KBM-7 (cell line): Measurements from ENCODE around the gene AFAP1L2.
A peak's percentile ranks its signal among the peaks of the same experiment; 100 is the strongest.
"Not testable (repeated sequence)": the region's sequence is repeated elsewhere in the genome, so short reads cannot be mapped to it uniquely, and the experiment has no call there.

ENCODE experiments used
- DNase-seq: peaks from one replicate; pipeline ENCODE4 v3.0.0-alpha.2; 2015
- in situ Hi-C: fragments of 300-500 bp; cut with MboI; formaldehyde crosslinking; loops from 2 replicates; pipeline ENCODE4 v1.14.3; 2020; ENCODE audit warnings: low sequenced_read_pairs, low pct_unique_long_range_greater_than_20kb, mixed read lengths

Gene AFAP1L2

GRCh38 chr10:114345701-114346100, 58.6 kb downstream of the AFAP1L2 start:
- in situ Hi-C loops: no loop called here
- DNase-seq: no peak

DNA sequence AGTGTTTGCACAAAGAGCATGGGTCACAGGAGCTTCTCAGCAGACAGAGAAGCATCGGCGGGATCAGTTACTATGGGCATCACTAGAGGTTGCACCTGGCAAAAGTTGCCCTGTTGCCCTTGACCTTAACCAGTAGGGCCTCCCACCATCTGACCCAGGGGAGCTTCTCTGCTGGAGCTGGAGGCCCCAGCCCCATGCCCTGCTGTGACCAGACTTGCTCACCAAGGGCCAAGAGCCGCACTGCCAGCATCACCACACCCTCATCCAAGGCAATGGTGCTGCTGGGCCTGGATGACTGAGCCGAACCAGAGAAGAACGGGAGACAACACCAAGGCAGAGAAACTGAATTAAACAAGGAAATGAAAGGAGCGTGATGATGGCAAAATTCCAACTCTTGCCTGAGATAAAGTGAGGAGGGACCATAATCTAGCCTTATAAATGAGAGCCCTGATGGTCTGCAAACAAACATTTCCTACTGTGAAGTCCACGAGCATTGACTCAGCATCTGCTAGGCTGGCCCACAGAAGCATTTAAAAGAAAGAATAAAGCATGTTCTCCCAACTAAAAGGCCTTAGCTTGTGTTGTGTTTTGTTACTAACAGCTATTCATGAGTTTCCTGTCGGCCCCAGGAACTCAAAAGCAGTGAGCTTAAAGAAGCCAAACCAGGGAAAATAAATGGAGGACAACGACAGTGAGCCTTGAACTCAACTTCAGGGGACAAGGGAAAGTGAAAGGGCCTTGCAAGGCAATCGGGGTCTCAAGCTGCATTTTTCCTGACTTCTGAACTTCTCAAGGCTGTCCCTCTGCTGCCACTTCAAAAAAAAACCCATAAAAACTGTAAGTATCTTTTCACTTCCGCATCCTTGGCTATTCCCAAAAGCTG, 60.4 kb downstream of the AFAP1L2 start:
- DNase-seq: no peak
- in situ Hi-C loops: no loop called here

DNA sequence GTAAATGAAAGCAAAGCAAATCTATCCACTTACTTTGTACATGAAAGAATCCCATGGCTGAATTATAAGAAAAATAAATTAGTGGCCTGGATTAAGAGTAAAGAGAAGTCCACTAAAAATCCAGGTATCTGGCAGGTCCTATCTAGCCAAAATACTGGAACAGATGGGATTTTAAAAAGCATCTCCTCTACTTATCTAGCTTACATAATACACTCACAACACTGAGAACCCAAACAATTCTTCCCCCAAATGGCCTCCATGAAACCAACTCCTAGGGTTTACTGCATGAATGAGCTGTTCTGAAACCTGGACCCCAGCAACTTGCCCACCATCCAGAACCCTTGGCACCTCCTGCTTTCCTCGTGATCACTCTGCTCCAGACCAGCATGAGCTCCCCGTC, 61.3 kb downstream of the AFAP1L2 start:
- in situ Hi-C loops: no loop called here
- DNase-seq: no peak

DNA sequence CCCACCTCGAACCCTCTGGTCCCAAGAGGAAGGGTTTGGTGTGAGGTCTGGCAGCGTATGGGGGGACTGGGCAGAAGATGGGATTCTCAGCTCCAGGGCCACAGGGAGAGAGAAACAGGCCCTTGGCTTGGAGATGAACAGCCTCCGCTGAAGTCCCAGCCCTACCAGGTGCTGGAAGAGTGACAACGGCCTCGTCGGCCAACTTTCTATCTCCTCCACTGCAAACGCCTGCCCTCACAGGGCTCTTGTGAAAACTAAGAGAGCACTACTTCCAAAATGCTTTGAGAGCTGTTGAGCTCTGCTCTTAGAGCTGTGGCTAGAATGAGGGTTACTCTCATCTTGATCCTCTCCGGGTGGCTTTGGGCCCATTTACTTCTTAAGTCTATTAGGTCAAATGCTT, 63.5 kb downstream of the AFAP1L2 start:
- DNase-seq: no peak
- in situ Hi-C loops: no loop called here

DNA sequence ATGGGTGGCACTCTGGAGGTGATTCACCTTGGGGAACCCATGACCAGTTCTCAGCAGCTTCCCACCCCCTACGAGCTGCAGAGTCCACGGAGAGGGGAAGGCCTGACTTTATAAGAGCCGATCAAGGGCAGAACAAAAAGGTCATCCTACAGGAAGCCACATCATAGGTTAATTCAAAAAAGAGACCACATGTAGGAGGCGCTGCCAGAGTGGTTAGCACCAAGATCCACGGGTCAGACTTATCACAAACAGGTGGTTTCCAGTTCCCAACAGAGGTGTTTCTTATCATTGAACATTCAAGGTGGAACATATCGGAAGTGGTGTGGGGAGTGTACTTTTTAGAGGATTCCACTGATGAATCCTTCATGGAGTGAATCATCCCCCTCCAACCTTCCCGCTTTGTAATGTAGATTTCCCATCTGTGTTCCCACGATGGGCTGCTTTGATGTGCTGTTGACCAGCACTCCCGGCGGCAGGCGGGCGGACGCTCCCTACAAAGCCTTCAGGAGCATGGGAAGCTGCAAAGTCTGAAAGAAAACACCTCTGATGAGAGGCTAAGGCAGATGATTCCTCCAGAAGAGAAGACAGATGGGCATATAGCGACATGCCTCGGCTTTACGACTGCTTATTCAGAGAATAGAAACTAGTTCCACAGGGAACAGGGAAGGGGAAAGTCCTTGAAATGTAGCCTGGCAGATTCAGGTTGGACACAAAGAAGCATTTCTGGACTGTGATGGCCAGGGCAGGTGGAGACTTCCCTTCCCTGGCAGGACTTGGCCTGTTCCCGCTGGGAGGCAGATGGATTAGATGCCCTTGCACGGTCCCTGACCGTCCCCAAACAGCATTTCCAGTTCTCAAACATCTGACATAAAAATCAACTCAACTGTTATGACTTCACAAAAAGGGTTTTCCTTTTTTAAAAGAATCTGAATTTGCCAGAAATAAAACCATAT, 66.5 kb downstream of the AFAP1L2 start:
- DNase-seq: no peak
- in situ Hi-C loops: no loop called here

DNA sequence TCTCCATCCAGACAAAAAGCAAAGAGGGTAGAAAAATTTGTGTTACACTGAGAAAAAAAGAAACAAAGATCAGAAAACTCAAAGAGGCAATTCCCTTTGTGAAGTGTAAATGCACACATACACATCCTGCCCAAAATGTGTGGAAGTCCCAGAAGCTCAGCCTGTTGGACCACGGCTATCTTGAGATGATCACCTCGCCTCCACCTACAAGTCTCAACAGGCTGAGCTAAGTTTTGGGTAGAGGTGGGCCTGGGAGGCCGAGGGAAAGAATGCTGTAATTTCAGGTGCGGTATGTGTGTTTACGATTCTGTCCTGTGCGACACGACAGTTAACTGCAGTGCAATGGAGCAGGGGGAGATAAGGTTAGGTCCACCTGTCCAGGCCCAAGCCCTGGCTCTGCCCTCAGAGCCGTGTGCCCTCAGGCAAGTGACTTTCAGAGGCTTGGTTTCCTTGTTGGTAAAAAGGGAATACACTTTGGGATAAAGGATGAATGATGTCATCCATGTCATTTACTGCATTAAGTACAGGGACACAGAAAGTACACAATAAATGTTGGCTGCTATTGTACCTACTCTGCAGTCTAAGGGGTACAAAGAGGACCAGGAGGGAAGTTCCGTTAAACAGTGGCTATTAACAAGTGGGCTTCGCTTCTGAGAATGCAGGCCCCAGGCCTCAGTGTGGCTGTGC, 67.3 kb downstream of the AFAP1L2 start:
- no peak for DNase-seq
- in situ Hi-C loops: no loop called here

- peak; percentile 13 for DNase-seq
- in situ Hi-C loops: no loop called here
Observed at GRCh38 chr10:114335614-114336013, 68.7 kb downstream of the AFAP1L2 start.

DNA sequence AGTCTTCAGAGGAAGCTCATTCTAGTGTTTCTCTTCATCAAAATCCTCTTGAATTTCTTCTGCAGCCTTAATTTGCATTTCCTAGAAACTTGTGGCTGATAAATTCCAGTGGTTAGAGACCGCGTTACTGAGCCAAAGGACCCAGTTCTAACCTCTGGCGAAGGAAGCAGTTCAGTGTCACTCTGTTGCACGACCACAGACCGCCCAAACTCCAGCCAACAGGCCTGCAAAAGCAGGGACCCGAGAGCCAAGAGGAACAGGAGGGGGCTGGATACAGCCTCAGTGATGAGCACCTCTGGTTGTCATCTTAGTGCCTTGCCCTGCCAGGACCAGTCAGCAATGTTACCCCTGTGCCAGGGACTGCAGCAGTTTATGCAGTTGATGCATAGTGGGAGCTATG, 70.0 kb downstream of the AFAP1L2 start:
- in situ Hi-C loops: no loop called here
- peak; percentile 54 for DNase-seq

- DNase-seq, in situ Hi-C loops: not testable (repeated sequence)
Observed at GRCh38 chr10:114333441-114333840, 70.9 kb downstream of the AFAP1L2 start.

GRCh38 chr10:114332301-114333192, 71.8 kb downstream of the AFAP1L2 start:
- in situ Hi-C loops: no loop called here
- peak; percentile 11 for DNase-seq

GRCh38 chr10:114329634-114330365, 74.5 kb downstream of the AFAP1L2 start:
- no peak for DNase-seq
- in situ Hi-C loops: no loop called here

DNA sequence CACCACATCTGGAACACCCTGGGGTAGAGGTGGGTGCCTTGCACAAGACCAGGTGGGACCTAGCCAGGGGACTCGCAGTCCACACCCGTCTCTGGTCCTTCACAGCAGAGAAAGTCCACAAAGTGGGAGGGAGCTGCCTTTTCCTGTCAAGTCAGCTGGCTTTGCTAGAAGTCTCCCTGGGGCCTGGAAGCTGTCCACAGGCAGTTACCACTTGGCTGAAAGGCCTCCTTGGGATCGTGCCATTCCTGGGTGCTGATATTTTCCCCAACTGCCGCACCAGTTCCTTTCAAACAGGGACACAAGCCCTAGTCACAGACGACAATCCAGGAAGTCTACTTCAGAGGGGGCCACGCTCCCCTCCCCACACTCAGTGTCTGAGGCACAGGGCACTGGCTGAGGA, 75.4 kb downstream of the AFAP1L2 start:
- DNase-seq: no peak
- in situ Hi-C loops: no loop called here

GRCh38 chr10:114328441-114328812, 75.9 kb downstream of the AFAP1L2 start:
- in situ Hi-C loops: no loop called here
- no peak for DNase-seq

GRCh38 chr10:114327537-114328440, 76.5 kb downstream of the AFAP1L2 start:
- in situ Hi-C loops: no loop called here

GRCh38 chr10:114326795-114327194, 77.5 kb downstream of the AFAP1L2 start:
- no peak for DNase-seq
- in situ Hi-C loops: no loop called here

More at GRCh38 chr10:114327537-114328440, 76.5 kb downstream of the AFAP1L2 start:
- DNase-seq: no peak

GRCh38 chr10:114323023-114323422, 81.3 kb downstream of the AFAP1L2 start:
- DNase-seq: no peak
- in situ Hi-C loops: no loop called here

DNA sequence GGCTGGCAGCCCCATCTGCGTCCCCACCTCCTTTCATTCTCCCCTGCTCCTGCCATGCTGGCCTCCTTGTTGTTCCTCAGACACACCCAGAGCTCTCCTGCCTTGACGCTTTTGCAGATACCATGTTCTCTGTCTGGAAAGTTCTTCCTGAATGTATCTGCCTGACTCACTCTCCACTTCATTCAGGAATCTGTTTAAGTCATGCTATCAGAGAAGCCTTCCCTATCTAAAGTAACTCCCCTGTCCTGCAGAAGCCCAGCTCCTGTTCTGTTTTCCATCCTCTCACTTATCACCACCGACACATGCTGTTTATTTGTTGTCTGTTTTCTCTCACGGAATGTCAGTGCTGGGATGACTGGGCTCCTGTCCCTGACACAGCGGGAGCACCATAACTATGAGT, 82.0 kb downstream of the AFAP1L2 start:
- no peak for DNase-seq
- in situ Hi-C loops: no loop called here
